Natural killer cell (primary cell): ENCODE data around the gene MLLT1. TPM values are rescaled to one million over a fixed set of nuclear protein-coding genes. Genes with fewer than 3 reads are reported as not detected.
A peak's percentile ranks its signal among the peaks of the same experiment; 100 is the strongest.

Experiments
- ATAC-seq, 3 donors: fragments of 150-1000 bp in 2 of 3; fragments of 200-7000 bp in 1 of 3; cut with Tn5 transposase; 1 replicate in 1 of 3; 2 replicates in 2 of 3; pipeline ENCODE4 v1.10.0; 2021; ENCODE audit warnings: mild to moderate bottlenecking in 2 of 3, moderate library complexity in 2 of 3
- DNase-seq, 2 donors: peaks; one replicate each; pipeline versions ENCODE4 v3.0.0 to v3.0.0-alpha.2; 2013 to 2021; ENCODE audit warnings: mixed read lengths in 1 of 2
- H3K27ac ChIP-seq: one replicate; pipeline ENCODE4 v1.5.1; 2013; ENCODE audit warnings: mild to moderate bottlenecking, low read length
- H3K27me3 ChIP-seq: one replicate; pipeline ENCODE4 v1.6.1; 2013; ENCODE audit warnings: low read length; ENCODE audit not compliant: control insufficient read depth, insufficient read depth
- H3K36me3 ChIP-seq: one replicate; pipeline ENCODE4 v1.6.1; 2013; ENCODE audit warnings: low read length; ENCODE audit not compliant: control insufficient read depth, insufficient read depth
- H3K4me1 ChIP-seq: one replicate; pipeline ENCODE4 v1.6.1; 2013; ENCODE audit warnings: low read length; ENCODE audit not compliant: control insufficient read depth, insufficient read depth
- H3K4me3 ChIP-seq: one replicate; pipeline ENCODE4 v1.5.1; 2013; ENCODE audit warnings: low read length
- H3K9me3 ChIP-seq: one replicate; pipeline ENCODE4 v1.6.1; 2013; ENCODE audit warnings: low read length; ENCODE audit not compliant: control insufficient read depth, insufficient read depth
- H3K27ac Mint-ChIP-seq, 2 donors: one replicate each; pipeline ENCODE4 v1.8.0; 2022; ENCODE audit warnings: mild to moderate bottlenecking in 2 of 2, mixed read lengths in 2 of 2, moderate library complexity in 1 of 2
- H3K27me3 Mint-ChIP-seq, 2 donors: one replicate each; pipeline ENCODE4 v1.8.0; 2022; ENCODE audit warnings: low read depth in 2 of 2, mixed read lengths in 2 of 2
- H3K36me3 Mint-ChIP-seq: one replicate; pipeline ENCODE4 v1.8.0; 2022; ENCODE audit warnings: mixed read lengths
- H3K4me1 Mint-ChIP-seq, 2 donors: one replicate each; pipeline ENCODE4 v1.8.0; 2022; ENCODE audit warnings: mixed read lengths in 2 of 2
- H3K4me3 Mint-ChIP-seq: one replicate; pipeline ENCODE4 v1.8.0; 2022; ENCODE audit warnings: mild to moderate bottlenecking, moderate library complexity, mixed read lengths
- H3K9me3 Mint-ChIP-seq, 2 donors: one replicate each; pipeline ENCODE4 v1.8.0; 2022; ENCODE audit warnings: mixed read lengths in 2 of 2
- CTCF ChIP-seq: fragments of 200-600 bp; IDR thresholded peaks from one replicate; pipeline ENCODE4 v1.8.0; 2022; ENCODE audit warnings: antibody characterized with exemption
- WGBS: methylation state at CpG from one replicate; pipeline ENCODE4 v1.1.7; 2013; ENCODE audit warnings: missing lambda C conversion rate; ENCODE audit not compliant: insufficient coverage; 5-methylcytosine and 5-hydroxymethylcytosine counted together
- intact Hi-C: fragments of 100-400 bp; cut with micrococcal nuclease; formaldehyde crosslinking; loops from one replicate; pipeline ENCODE4 v1.14.2; 2022
- total RNA-seq, 4 donors: library from RNA; stranded (reverse); fragments of 120-200 nt in 1 of 4; gene quantifications; one replicate each; pipeline versions ENCODE4 v1.2.3 to v1.2.4, GENCODE V29; 2013 to 2022

Gene MLLT1
- total RNA-seq, 3 donors from 2014 or later (not counting 1 experiment from before 2014, with no cell fraction given), result 30.2 to 43.8 (median 36.6) TPM

- 92% methylated on average over 19 of the region's 19 CpGs for WGBS
- H3K9me3 ChIP-seq, result no peaks in the 10 kb centered on the region
- H3K36me3 Mint-ChIP-seq, result no peaks in the 10 kb centered on the region
Measured at GRCh38 chr19:6204866-6205723, 74.7 kb downstream of the MLLT1 start.

GRCh38 chr19:6204212-6204611 is 75.6 kb downstream of the MLLT1 start:
- Histone ChIP-seq H3K36me3 (no peaks in the 10 kb centered on the region), H3K4me1 (peaks cover 7% of the 10 kb centered on the region), H3K9me3 (no peaks in the 10 kb centered on the region), H3K27ac (no peak overlapping the region), H3K4me3 (no peak overlapping the region), H3K27me3 (no peaks in the 10 kb centered on the region)
- H3K4me3 Mint-ChIP-seq, result no peak overlapping the region
- DNase-seq (no peak), ATAC-seq (no peak)
- no peak for TF ChIP-seq CTCF
- no peaks in the 10 kb centered on the region for H3K36me3 Mint-ChIP-seq
- no peak overlapping the region for H3K27ac Mint-ChIP-seq
- peaks cover 0 to 4% of the 10 kb centered on the region in 2 donors for H3K27me3 Mint-ChIP-seq
- no peaks in the 10 kb centered on the region for H3K9me3 Mint-ChIP-seq
- peaks cover 6 to 7% of the 10 kb centered on the region in 2 donors for H3K4me1 Mint-ChIP-seq
- intact Hi-C loops, result no loop called here
- WGBS, result 79% methylated on average over 4 of the region's 6 CpGs

More at GRCh38 chr19:6204866-6205723, 74.7 kb downstream of the MLLT1 start:
- H3K4me1 Mint-ChIP-seq, result no peaks in the 10 kb centered on the region
- intact Hi-C loops, result no loop called here
- peaks cover 0 to 4% of the 10 kb centered on the region in 2 donors for H3K27me3 Mint-ChIP-seq
- Histone ChIP-seq H3K27me3 (no peaks in the 10 kb centered on the region), H3K27ac (no peak overlapping the region), H3K4me3 (no peak overlapping the region), H3K4me1 (peaks cover 1% of the 10 kb centered on the region), H3K36me3 (no peaks in the 10 kb centered on the region)
- TF ChIP-seq CTCF, result no peak
- H3K9me3 Mint-ChIP-seq, result no peaks in the 10 kb centered on the region
- H3K4me3 Mint-ChIP-seq, result no peak overlapping the region
- no peak for DNase-seq
- H3K27ac Mint-ChIP-seq, result no peak overlapping the region
- no peak for ATAC-seq

- peak overlapping the region; percentile 98 for H3K4me3 Mint-ChIP-seq
- Histone ChIP-seq H3K36me3 (no peaks in the 10 kb centered on the region), H3K4me3 (peak overlapping the region; percentile 84), H3K27ac (peak overlapping the region; percentile 66), H3K9me3 (no peaks in the 10 kb centered on the region), H3K27me3 (no peaks in the 10 kb centered on the region), H3K4me1 (peaks cover 16% of the 10 kb centered on the region)
- intact Hi-C loops, result loop anchor here (2.0 kb wide), 1 partner anchor 89 kb away; the partner anchor contains the start of gene RFX2
- WGBS, result under 1% methylated on average over 66 of the region's 68 CpGs
- H3K27ac Mint-ChIP-seq, result peak overlapping the region; percentile 93 to 98
- ATAC-seq (peak; percentile 93 to 95 (median 94)), DNase-seq (peak; percentile 99 to 100)
- peak; percentile 56 for TF ChIP-seq CTCF
- no peaks in the 10 kb centered on the region for H3K36me3 Mint-ChIP-seq
- H3K27me3 Mint-ChIP-seq, result peaks cover 0 to 4% of the 10 kb centered on the region in 2 donors
- H3K4me1 Mint-ChIP-seq, result peaks cover 10 to 20% of the 10 kb centered on the region in 2 donors
- H3K9me3 Mint-ChIP-seq, result no peaks in the 10 kb centered on the region
Measured at GRCh38 chr19:6199240-6199994, 80.4 kb downstream of the MLLT1 start.
